Activated CD4-positive, alpha-beta T cell treated with anti-CD3 and anti-CD28 coated beads for 36 hours (primary cell): ENCODE measurements around the gene DNAJC18. TPM values are rescaled to one million over a fixed set of nuclear protein-coding genes. Genes with fewer than 3 reads are reported as not detected.

Experiments
- ATAC-seq: fragments of 200-7000 bp; cut with Tn5 transposase; one replicate; pipeline ENCODE4 v1.10.0; 2021; ENCODE audit warnings: mild to moderate bottlenecking, moderate library complexity
- CTCF ChIA-PET: fragments of 350-600 bp; sonication (Branson Sonifier 250); formaldehyde crosslinking; loops from one replicate; lab custom pipeline; 2021; ENCODE audit warnings: antibody characterized with exemption; lab: Charles Lee
- POLR2A ChIA-PET: fragments of 350-600 bp; sonication (Branson Sonifier 250); formaldehyde crosslinking; loops from one replicate; lab custom pipeline; 2021; ENCODE audit warnings: antibody characterized with exemption, inconsistent platforms; lab: Charles Lee
- DNase-seq: peaks from one replicate; pipeline ENCODE4 v3.0.0-alpha.2; 2020
- H3K27ac Mint-ChIP-seq: one replicate; pipeline ENCODE4 v1.8.0; 2021; ENCODE audit warnings: mixed read lengths
- H3K27me3 Mint-ChIP-seq: one replicate; pipeline ENCODE4 v1.8.0; 2021; ENCODE audit warnings: mixed read lengths
- H3K36me3 Mint-ChIP-seq: one replicate; pipeline ENCODE4 v1.8.0; 2021; ENCODE audit warnings: low read depth, mixed read lengths
- H3K4me1 Mint-ChIP-seq: one replicate; pipeline ENCODE4 v1.8.0; 2021; ENCODE audit warnings: mixed read lengths
- H3K4me3 Mint-ChIP-seq: one replicate; pipeline ENCODE4 v1.8.0; 2021; ENCODE audit warnings: mild to moderate bottlenecking, moderate library complexity, mixed read lengths
- H3K9me3 Mint-ChIP-seq: one replicate; pipeline ENCODE4 v1.8.0; 2021; ENCODE audit warnings: low read depth, mixed read lengths
- intact Hi-C, 2 experiments: fragments of 100-400 bp; cut with DNase I in 1 of 2; cut with micrococcal nuclease in 1 of 2; formaldehyde crosslinking; loops; one replicate each; pipeline versions ENCODE4 v1.14.2 to v1.15.1; 2022 to 2024; cut with DNase I, micrococcal nuclease
- total RNA-seq, 2 experiments: library from RNA; stranded (reverse); gene quantifications; one replicate each; pipeline ENCODE4 v1.2.3, GENCODE V29; 2021

Gene DNAJC18
- total RNA-seq, 2 experiments from 2014 or later = 33.1 to 35.6 TPM

DNA sequence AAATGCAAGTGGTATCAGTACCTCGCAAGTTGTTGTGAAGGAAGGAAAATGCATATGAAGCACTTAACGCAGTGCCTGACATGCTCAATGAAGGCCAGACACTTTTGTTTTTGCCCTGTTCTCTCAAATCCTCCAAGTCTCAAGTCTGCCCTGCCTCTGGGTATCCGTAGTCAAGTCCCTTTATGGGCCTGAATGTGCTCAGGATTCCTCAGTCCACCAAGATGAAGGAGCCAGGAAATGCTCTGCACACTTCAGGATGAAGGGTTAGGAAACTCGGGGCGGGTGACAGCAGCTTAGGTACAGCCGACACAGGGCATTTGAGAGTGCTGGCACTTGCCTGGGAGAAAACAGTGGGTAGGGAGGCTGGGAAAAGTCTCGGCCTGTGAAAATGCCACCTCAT is 21.9 kb upstream of the DNAJC18 start:
- H3K27ac Mint-ChIP-seq = peak overlapping the region; percentile 68

DNA sequence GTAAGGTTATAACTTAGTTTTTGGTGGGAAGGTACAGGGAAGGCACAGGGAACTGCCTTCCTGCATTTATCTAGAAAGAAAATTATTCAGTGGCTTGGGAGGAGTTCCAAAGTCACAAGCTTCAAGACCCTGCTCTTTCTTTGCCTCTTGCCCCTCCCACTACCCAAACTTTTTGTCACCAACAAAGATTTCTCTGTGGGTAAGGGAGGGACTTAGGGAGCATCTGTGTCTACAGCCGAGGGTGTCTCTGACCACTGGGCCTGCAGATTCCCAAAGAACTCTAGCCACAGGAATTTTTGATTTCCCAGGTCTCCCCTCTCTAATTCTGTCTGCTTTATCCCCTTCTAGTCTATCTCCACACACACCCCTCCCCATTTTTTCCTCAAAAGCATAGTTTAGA is 21.1 kb upstream of the DNAJC18 start:
- no peak for DNase-seq
- no peaks in the 10 kb centered on the region for H3K9me3 Mint-ChIP-seq
- ChIA-PET POLR2A (interaction anchor here (0.6 to 2.2 kb wide), 4 partner anchors 11 to 21 kb away, joined by 3 to 11 read pairs (median 6); partner anchors contain the start of genes SMIM33 and STING1), CTCF (interaction anchor here (1.7 to 2.0 kb wide), 2 partner anchors 22 to 38 kb away, joined by 4 to 9 read pairs; no protein-coding TSS in a partner anchor)
- H3K4me1 Mint-ChIP-seq = peaks cover 53% of the 10 kb centered on the region
- no peaks in the 10 kb centered on the region for H3K27me3 Mint-ChIP-seq
- no peaks in the 10 kb centered on the region for H3K36me3 Mint-ChIP-seq
- intact Hi-C loops = no loop called here
- peak overlapping the region; percentile 94 for H3K27ac Mint-ChIP-seq
- no peak overlapping the region for H3K4me3 Mint-ChIP-seq
- no peak for ATAC-seq

More for the DNA sequence above, 21.9 kb upstream of the DNAJC18 start:
- ATAC-seq (no peak), DNase-seq (no peak)
- H3K27me3 Mint-ChIP-seq = no peaks in the 10 kb centered on the region
- no peaks in the 10 kb centered on the region for H3K36me3 Mint-ChIP-seq
- POLR2A ChIA-PET = interaction anchor here (0.6 to 1.4 kb wide), 2 partner anchors 10 to 15 kb away, joined by 4 to 5 read pairs; partner anchors contain the start of gene SMIM33
- intact Hi-C loops = no loop called here
- CTCF ChIA-PET = interaction anchor here (2.0 kb wide), 1 partner anchor 39 kb away, joined by 9 read pairs; no protein-coding TSS in a partner anchor
- H3K4me1 Mint-ChIP-seq = peaks cover 52% of the 10 kb centered on the region
- H3K9me3 Mint-ChIP-seq = no peaks in the 10 kb centered on the region
- H3K4me3 Mint-ChIP-seq = no peak overlapping the region

DNA sequence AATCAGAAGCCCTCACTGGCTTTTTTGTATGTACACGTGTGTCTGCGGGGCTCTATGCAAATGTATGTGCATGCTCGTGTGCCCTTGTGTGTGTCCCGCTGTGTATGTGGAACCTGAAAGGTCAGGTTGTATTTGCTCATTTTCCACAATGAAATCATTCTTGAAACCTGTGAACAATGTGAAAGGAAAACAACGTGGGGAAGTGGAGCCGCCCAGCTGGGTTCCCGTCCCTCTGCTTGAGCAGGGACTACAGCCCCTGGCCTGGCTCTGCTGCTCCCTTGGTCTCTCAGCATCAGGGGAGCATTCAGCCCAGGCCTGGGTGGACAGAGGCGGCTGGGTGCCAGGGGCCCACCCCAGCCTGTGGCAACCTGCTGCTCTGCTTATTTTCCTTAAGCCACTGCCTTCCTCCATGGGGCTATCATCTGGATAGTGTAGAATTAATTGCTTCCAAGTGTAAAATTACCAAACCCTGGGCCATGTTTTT is 20.2 kb upstream of the DNAJC18 start:
- DNase-seq = peak; percentile 78
- peak overlapping the region; percentile 94 for H3K27ac Mint-ChIP-seq

DNA sequence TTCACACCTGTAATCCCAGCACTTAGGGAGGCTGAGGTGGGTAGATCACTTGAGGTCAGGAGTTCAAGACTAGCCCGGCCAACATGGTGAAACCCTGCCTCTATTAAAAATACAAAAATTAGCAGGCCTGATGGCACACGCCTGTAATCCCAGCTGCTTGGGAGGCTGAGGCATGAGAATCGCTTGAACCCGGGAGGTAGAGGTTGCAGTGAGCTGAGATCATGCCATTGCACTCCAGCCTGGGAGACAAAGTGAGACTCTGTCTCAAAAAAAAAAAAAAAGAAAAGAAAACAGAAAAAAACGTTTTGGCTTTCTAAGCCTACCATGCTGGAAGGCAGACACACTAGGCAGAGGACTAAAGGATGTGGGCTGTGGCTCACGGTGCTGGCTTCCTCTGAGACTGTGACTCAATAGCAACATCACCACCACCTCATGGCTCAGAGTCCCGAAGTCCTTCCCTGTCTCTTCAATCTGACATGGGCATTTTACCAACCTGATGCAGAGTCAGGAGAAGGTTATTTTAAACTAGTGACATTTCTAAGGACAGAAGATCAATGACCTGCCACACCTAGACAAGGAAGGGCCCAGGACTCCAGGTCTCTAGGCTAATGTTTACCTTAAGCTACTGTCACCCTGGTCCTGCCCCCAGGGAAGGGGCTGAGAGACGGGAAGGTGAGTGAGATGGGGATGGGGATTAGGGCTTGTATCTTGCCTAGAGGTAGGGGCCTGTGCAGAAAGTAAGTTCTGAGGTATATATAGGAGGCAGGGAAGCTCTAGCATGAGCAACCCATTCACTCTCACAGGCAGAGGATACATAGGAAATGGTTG is 19.5 kb upstream of the DNAJC18 start:
- DNase-seq (peak; percentile 90), ATAC-seq (peak; percentile 91)
- no peaks in the 10 kb centered on the region for H3K27me3 Mint-ChIP-seq
- H3K27ac Mint-ChIP-seq = peak overlapping the region; percentile 94
- peak overlapping the region; percentile 57 for H3K4me3 Mint-ChIP-seq
- H3K36me3 Mint-ChIP-seq = no peaks in the 10 kb centered on the region
- peaks cover 64% of the 10 kb centered on the region for H3K4me1 Mint-ChIP-seq
- intact Hi-C loops = loop anchor here (1.0 to 5.0 kb wide), 6 partner anchors 11 to 104 kb away; partner anchors contain the start of genes DNAJC18 (in 2 of the 2), STING1 (in 1 of the 2) and UBE2D2 (in 1 of the 2)
- no peaks in the 10 kb centered on the region for H3K9me3 Mint-ChIP-seq
- CTCF ChIA-PET = interaction anchor here (0.6 to 2.6 kb wide), 8 partner anchors 11 to 307 kb away, joined by 3 to 17 read pairs (median 4); no protein-coding TSS in a partner anchor
- POLR2A ChIA-PET = interaction anchor here (0.5 to 2.6 kb wide), 9 partner anchors 11 to 186 kb away, joined by 3 to 18 read pairs (median 7); partner anchors contain the start of genes DNAJC18, SMIM33 and STING1

More for the DNA sequence above, 20.2 kb upstream of the DNAJC18 start:
- intact Hi-C loops = loop anchor here (1.0 to 5.0 kb wide), 6 partner anchors 12 to 103 kb away; partner anchors contain the start of genes DNAJC18 (in 1 of the 2), STING1 (in 1 of the 2) and UBE2D2 (in 1 of the 2)
- ChIA-PET CTCF (interaction anchor here (0.9 to 2.0 kb wide), 3 partner anchors 21 to 37 kb away, joined by 3 to 9 read pairs (median 4); no protein-coding TSS in a partner anchor), POLR2A (interaction anchor here (0.5 to 2.6 kb wide), 6 partner anchors 11 to 34 kb away, joined by 4 to 18 read pairs (median 6); partner anchors contain the start of genes DNAJC18, SMIM33 and STING1)
- peaks cover 57% of the 10 kb centered on the region for H3K4me1 Mint-ChIP-seq
- no peaks in the 10 kb centered on the region for H3K36me3 Mint-ChIP-seq
- no peaks in the 10 kb centered on the region for H3K27me3 Mint-ChIP-seq
- H3K9me3 Mint-ChIP-seq = no peaks in the 10 kb centered on the region
- ATAC-seq = peak; percentile 54
- H3K4me3 Mint-ChIP-seq = peak overlapping the region; percentile 57

DNA sequence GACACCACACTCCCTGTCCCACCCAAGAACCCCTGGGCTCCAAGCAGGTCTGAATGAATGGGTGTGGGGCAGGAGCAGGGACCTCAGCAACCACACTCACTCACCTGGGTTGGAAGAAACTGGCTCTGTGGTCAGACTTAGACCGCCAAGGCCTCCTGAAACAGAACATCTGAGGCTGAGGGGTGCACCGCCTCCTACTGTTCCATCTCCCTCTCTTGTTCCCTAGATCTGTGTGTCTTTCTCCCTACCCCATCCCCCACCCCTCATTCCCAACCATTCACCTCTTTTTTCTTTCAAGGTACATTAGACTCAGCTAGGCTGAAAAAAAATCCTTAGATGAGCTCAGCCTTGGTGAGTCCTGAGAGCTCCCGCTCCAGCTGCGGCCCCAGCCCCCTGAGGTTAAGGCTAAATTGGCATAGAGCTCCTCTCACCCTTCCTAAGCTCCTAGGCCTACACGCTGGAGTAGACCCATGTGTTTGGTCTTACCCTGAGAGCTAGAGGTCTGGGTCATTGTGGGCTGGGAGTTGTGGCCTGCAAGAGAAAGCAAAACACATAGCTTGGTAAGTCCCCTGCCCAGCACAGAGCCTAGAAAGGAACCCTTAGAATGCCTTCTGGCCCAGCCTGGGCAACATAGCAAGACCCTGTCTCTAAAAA is 18.5 kb upstream of the DNAJC18 start:
- ATAC-seq (no peak), DNase-seq (peak; percentile 55)
- Mint-ChIP-seq H3K4me3 (no peak overlapping the region), H3K27ac (peak overlapping the region; percentile 74), H3K4me1 (peaks cover 67% of the 10 kb centered on the region), H3K36me3 (no peaks in the 10 kb centered on the region), H3K27me3 (no peaks in the 10 kb centered on the region), H3K9me3 (no peaks in the 10 kb centered on the region)
- CTCF ChIA-PET = interaction anchor here (0.6 to 2.6 kb wide), 6 partner anchors 10 to 44 kb away, joined by 3 to 17 read pairs (median 4); partner anchors contain the start of gene STING1
- intact Hi-C loops = loop anchor here in 1 of 2 experiments (1.0 to 5.0 kb wide), 3 partner anchors 15 to 105 kb away; partner anchors contain the start of genes DNAJC18 and UBE2D2
- POLR2A ChIA-PET = interaction anchor here (0.6 to 2.6 kb wide), 6 partner anchors 10 to 185 kb away, joined by 3 to 18 read pairs (median 6); partner anchors contain the start of genes DNAJC18 and STING1

DNA sequence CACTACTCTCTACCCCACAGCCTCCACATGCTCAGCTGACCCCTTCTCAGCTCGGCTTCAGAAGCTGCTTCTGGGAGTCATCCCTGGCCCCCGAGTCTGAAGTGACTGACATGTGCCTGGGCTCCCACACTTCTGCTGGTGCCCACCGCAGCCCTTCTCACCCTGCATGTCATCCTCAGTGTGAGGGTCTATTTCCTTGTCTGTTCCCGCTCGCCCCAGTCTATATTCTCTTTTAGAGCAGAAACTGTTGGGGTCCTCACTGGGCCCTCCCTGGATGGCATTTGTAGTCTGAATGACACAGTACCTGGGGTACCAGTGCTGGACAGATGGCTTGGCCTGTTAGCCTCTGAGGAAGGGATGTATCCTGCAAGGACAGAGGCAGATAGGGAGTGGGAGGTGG is 17.9 kb upstream of the DNAJC18 start:
- POLR2A ChIA-PET = interaction anchor here (1.1 to 2.6 kb wide), 3 partner anchors 15 to 25 kb away, joined by 3 to 18 read pairs (median 6); partner anchors contain the start of genes DNAJC18 and STING1
- H3K4me1 Mint-ChIP-seq = peaks cover 67% of the 10 kb centered on the region
- H3K4me3 Mint-ChIP-seq = no peak overlapping the region

DNA sequence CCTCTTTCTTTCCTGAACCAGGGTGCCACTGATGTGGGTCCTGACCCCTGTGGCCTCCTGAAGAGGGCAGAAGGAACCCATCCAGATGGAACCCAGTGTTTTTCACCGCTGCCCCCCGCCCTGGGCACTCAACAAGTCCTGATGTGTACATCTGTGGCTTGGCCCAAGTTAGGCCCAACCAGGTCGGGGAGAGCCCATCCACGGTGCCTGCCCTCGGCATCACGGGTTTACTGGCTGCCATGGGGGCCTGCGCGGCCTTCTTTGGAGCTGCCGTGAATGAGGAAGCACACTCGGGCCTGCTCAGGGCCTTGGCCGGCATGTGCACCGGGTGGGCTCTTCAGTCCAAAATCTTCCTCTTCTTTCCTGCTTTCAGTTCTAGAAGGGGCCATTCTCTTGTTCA is 17.5 kb upstream of the DNAJC18 start:
- Mint-ChIP-seq H3K36me3 (no peaks in the 10 kb centered on the region), H3K27me3 (no peaks in the 10 kb centered on the region), H3K4me1 (peaks cover 65% of the 10 kb centered on the region), H3K9me3 (no peaks in the 10 kb centered on the region), H3K4me3 (no peak overlapping the region), H3K27ac (peak overlapping the region; percentile 74)
- ATAC-seq (no peak), DNase-seq (no peak)
- intact Hi-C loops = loop anchor here in 1 of 2 experiments (5.0 kb wide), 1 partner anchor 106 kb away; the partner anchor contains the start of gene UBE2D2
- ChIA-PET POLR2A (no interaction called here), CTCF (interaction anchor here (2.6 kb wide), 1 partner anchor 9 kb away, joined by 17 read pairs; no protein-coding TSS in a partner anchor)

More for the DNA sequence above, 17.9 kb upstream of the DNAJC18 start:
- Mint-ChIP-seq H3K9me3 (no peaks in the 10 kb centered on the region), H3K27ac (peak overlapping the region; percentile 74), H3K36me3 (no peaks in the 10 kb centered on the region), H3K27me3 (no peaks in the 10 kb centered on the region)
- CTCF ChIA-PET = interaction anchor here (0.6 to 2.6 kb wide), 4 partner anchors 9 to 34 kb away, joined by 3 to 17 read pairs (median 4); partner anchors contain the start of gene STING1
- DNase-seq (no peak), ATAC-seq (no peak)
- intact Hi-C loops = loop anchor here in 1 of 2 experiments (5.0 kb wide), 1 partner anchor 105 kb away; the partner anchor contains the start of gene UBE2D2

DNA sequence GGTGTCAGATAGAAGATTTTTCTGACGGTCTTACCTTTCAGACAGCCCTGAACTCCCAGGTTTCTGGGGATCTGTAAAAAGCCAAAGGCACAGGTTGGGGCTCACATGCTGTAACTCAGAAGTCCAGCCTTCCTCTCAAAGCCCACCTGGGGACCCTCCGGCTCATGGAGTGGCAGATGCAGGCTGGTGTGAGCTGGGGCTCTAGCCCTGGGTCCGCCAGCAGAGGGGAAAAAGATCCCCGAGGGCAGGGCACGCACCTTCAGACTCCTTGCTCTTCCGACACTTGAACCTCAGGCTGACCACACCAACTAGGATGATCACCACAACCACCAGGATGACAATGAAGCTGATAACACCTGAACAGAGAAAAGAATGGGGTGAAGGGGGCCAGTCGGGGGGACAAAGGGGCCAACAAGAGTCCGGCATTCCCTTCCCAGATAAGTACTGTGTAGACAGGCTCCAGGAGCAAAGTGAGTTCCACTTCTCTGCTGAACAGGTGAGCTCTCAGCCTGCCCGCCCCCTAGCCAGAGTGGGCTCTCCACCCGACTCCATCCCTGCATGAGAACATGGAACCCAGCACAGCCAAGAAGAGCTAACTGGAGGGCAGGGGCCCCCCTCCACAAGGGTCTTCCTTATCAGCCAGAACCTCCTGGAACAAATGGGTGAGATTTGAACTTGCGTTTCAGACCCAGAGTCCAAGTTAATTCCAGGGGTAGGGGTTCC is 15.4 kb upstream of the DNAJC18 start:
- ChIA-PET CTCF (interaction anchor here (0.5 to 1.4 kb wide), 3 partner anchors 23 to 180 kb away, joined by 3 read pairs; no protein-coding TSS in a partner anchor), POLR2A (interaction anchor here (1.0 to 1.7 kb wide), 2 partner anchors 16 to 25 kb away, joined by 3 to 4 read pairs; partner anchors contain the start of gene DNAJC18)
- intact Hi-C loops = loop anchor here in 1 of 2 experiments (5.0 kb wide), 1 partner anchor 108 kb away; the partner anchor contains the start of gene UBE2D2
- H3K4me1 Mint-ChIP-seq = peaks cover 45% of the 10 kb centered on the region
- H3K27me3 Mint-ChIP-seq = no peaks in the 10 kb centered on the region
- ATAC-seq = no peak
- no peak overlapping the region for H3K27ac Mint-ChIP-seq
- H3K9me3 Mint-ChIP-seq = no peaks in the 10 kb centered on the region
- DNase-seq = no peak
- no peak overlapping the region for H3K4me3 Mint-ChIP-seq
- no peaks in the 10 kb centered on the region for H3K36me3 Mint-ChIP-seq

DNA sequence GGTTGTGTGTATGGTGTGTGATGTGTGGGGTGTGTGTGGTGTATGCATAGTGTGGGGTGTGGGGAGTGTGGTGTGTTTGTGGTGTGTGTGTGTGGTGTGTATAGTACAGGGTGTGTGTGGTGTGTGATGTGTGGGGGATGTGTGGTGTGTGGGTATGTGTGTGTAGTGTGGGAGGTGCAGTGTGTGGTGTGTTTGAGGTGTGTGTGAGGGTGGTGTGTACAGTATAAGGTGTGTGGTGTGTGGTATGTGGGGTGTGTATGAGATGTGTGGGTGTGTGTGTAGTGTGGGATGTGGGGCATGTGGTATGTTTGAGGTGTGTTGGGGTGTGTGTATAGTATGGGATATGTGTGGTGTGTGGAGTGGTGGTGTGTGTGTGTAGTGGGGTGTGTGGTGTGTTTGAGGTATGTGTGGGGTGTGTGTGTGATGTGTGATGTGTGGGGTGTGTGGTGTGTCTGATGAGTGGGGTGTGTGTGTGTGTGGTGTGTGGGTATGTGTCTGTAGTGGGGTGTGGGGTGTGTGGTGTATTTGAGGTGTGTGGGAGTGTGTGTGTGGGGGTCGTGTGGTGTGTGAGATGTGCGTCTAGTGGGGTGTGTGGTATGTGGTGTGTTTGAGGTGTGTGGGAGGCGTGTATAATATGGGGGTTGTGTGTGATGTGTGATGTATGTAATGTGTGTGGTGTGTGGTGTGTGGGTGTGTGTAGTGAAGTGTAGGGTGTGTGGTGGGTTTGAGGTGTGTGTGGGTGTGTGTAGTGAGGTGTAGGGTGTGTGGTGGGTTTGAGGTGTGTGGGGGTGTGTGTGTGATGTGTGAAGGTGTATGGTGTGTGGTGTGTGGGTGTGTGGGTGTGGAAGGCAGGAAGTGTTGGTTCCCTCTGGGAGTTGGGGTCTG is 14.6 kb upstream of the DNAJC18 start:
- Mint-ChIP-seq H3K9me3 (no peaks in the 10 kb centered on the region), H3K36me3 (peaks cover 2% of the 10 kb centered on the region), H3K27me3 (no peaks in the 10 kb centered on the region), H3K27ac (peak overlapping the region; percentile 62), H3K4me3 (no peak overlapping the region), H3K4me1 (peaks cover 40% of the 10 kb centered on the region)
- ATAC-seq (no peak), DNase-seq (no peak)
- intact Hi-C loops = no loop called here
- ChIA-PET CTCF (interaction anchor here (1.4 kb wide), 1 partner anchor 23 kb away, joined by 3 read pairs; no protein-coding TSS in a partner anchor), POLR2A (no interaction called here)
